Measurements from ENCODE around the gene CLSTN2. TPM values are rescaled to one million over a fixed set of nuclear protein-coding genes. Genes with fewer than 3 reads are reported as not detected.

CLSTN2 gene
- total and polyA plus RNA-seq, 2 of the 8 experiments (the other 6 are each of a cell fraction or from before 2014, with no cell fraction given), result 0.39 to 0.52 TPM

DNA sequence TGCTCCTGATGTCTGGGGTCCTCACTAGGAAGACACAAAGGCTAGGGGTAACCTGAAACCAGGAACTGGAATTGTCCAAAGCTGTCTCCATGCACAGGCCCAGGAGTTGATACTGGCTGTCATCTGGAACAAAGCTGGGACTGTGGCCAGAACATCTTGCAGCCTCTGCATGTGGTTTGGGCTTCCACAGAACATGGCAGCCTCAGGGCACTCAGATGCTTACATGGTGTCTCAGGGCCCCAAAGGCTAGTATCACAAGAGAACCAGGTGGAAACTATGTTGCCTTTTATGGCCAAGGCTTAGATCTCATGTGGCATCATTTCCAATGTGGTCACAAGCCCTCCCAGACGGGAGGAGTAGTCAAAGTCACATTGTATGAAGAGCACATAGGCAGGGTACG, 407.7 kb downstream of the CLSTN2 start:
- Histone ChIP-seq H3K4me3 (ENCODE audit: extremely low read depth in 1 of 4, insufficient read depth in 2 of 4, low read depth in 3 of 4, low read length in 4 of 4) (0 out of 8 replicates have a peak overlapping the region, but pooled peaks of 1 of the 4 experiments have one; percentile 4), H2BK12ac (ENCODE audit: low read depth, low read length) (peak overlapping the region; percentile 91), H3K9me3 (ENCODE audit: insufficient read depth in 2 of 2, low read depth in 1 of 2, low read length in 1 of 2) (no peaks in the 10 kb centered on the region), H2BK15ac (ENCODE audit: low read length) (no peak overlapping the region), H2AFZ (ENCODE audit: low read length) (no peak overlapping the region), H4K20me1 (replicated peaks in 1 of 2; ENCODE audit: control insufficient read depth in 1 of 2, insufficient read depth in 2 of 2, low read length in 2 of 2) (no peaks in the 10 kb centered on the region), H3K4me2 (ENCODE audit: insufficient read depth in 1 of 2, low read depth in 2 of 2, low read length in 2 of 2) (no peak overlapping the region), H4K5ac (ENCODE audit: insufficient read length, low read depth, low read length) (no peak overlapping the region), H3K18ac (ENCODE audit: extremely low read depth, low read length) (peak overlapping the region; percentile 53), H2BK20ac (ENCODE audit: low read length) (peak overlapping the region; percentile 82), H3K9ac (replicated peaks in 1 of 4; ENCODE audit: extremely low read depth in 1 of 4, low read depth in 3 of 4, low read length in 3 of 4) (no peak overlapping the region), H3K56ac (replicated peaks; ENCODE audit: insufficient read length, low read depth, low read length) (no peak overlapping the region), H4K91ac (replicated peaks; ENCODE audit: insufficient read length, low read length) (peak overlapping the region; percentile 86), H3K4ac (replicated peaks; ENCODE audit: insufficient read length, low read depth, low read length) (peak overlapping the region; percentile 20), H3K79me1 (ENCODE audit: low read depth, low read length) (no peaks in the 10 kb centered on the region), H4K8ac (ENCODE audit: extremely low read depth, insufficient read depth, low read length) (peak overlapping the region; percentile 17; the same call in 1 of the 2 replicates), H3K36me3 (ENCODE audit: control insufficient read depth in 2 of 4, insufficient read depth in 4 of 4, low read length in 3 of 4) (no peaks in the 10 kb centered on the region), H2BK5ac (ENCODE audit: low read depth, low read length) (peak overlapping the region; percentile 89; the same call in 1 of the 2 replicates), H3K23ac (ENCODE audit: insufficient read length) (no peak overlapping the region), H3K4me1 (replicated peaks in 1 of 4; ENCODE audit: control insufficient read depth in 3 of 4, insufficient read depth in 4 of 4, low read length in 3 of 4) (peaks cover 5 to 16% (median 15%) of the 10 kb centered on the region in 4 experiments), H3K27ac (ENCODE audit: low read depth, low read length) (peak overlapping the region; percentile 69; the same call in 1 of the 2 replicates), H2AK5ac (ENCODE audit: low read depth, low read length) (peak overlapping the region; percentile 66; the same call in 1 of the 2 replicates), H3K79me2 (ENCODE audit: control insufficient read depth in 1 of 2, insufficient read depth in 2 of 2, low read length in 2 of 2) (no peaks in the 10 kb centered on the region), H3K14ac (ENCODE audit: insufficient read length) (no peak overlapping the region), H3K27me3 (replicated peaks in 1 of 4; ENCODE audit: control insufficient read depth in 3 of 4, extremely low read depth in 1 of 4, insufficient read depth in 3 of 4, low read length in 3 of 4) (no peaks in the 10 kb centered on the region), H2BK120ac (replicated peaks; ENCODE audit: low read depth, low read length) (peak overlapping the region; percentile 80), H3K23me2 (ENCODE audit: low read depth, low read length) (no peaks in the 10 kb centered on the region)
- ChIA-PET POLR2A (ENCODE audit: partially characterized antibody) (interaction anchor here (0.6 kb wide), 1 partner anchor 189 kb away, joined by 3 read pairs; no protein-coding TSS in a partner anchor), CTCF (ENCODE audit: partially characterized antibody) (interaction anchor here (0.5 kb wide), 1 partner anchor 169 kb away, joined by 5 read pairs; no protein-coding TSS in a partner anchor)
- DNase-seq (ENCODE audit: low read depth in 1 of 2, low spot score in 2 of 2) (no peak), FAIRE-seq (peak; percentile 24)
- 96% methylated on average over 2 of the region's 2 CpGs; no CpG with 5 or more reads in 1 of the 2 experiments for WGBS, 2 experiments (ENCODE audit: extremely low coverage in 1 of 2, insufficient coverage in 1 of 2, insufficient read length in 1 of 2, insufficient replicate concordance in 2 of 2, low coverage in 1 of 2, low lambda C conversion rate in 2 of 2, missing lambda C conversion rate in 1 of 2)
- no peak for TF ChIP-seq MAFK (IDR thresholded peaks at IDR 0.05; ENCODE audit: low read depth, low read length)
- no peak for TF ChIP-seq EZH2 (IDR thresholded peaks at IDR 0.05; ENCODE audit: low read depth, low read length, severe bottlenecking)
- TF ChIP-seq SIN3A (conservative IDR thresholded peaks at IDR 0.05 in 1 of 2, IDR thresholded peaks at IDR 0.05 in 1 of 2; ENCODE audit: low read depth in 1 of 2, low read length in 2 of 2), result no peak
- no peak for TF ChIP-seq ASH2L (IDR thresholded peaks at IDR 0.05; ENCODE audit: low read length)
- TF ChIP-seq BACH1 (IDR thresholded peaks at IDR 0.05; ENCODE audit: low read length), result no peak
- no peak for TF ChIP-seq NRF1 (IDR thresholded peaks at IDR 0.05; ENCODE audit: low read depth, low read length)
- no peak for TF ChIP-seq BCL11A (IDR thresholded peaks at IDR 0.05; ENCODE audit: low read depth in 2 of 2, low read length in 2 of 2)
- no peak for TF ChIP-seq CHD2 (IDR thresholded peaks at IDR 0.05; ENCODE audit: low read length)
- no peak for TF ChIP-seq GTF2F1 (IDR thresholded peaks at IDR 0.05; ENCODE audit: borderline replicate concordance, low read depth, low read length)
- no peak for TF ChIP-seq CREB1 (IDR thresholded peaks at IDR 0.05)
- no peak for TF ChIP-seq SAP30 (IDR thresholded peaks at IDR 0.05; ENCODE audit: insufficient read depth, insufficient replicate concordance, low read length)
- TF ChIP-seq KDM5A (IDR thresholded peaks at IDR 0.05; ENCODE audit: low read length), result no peak
- no peak for TF ChIP-seq PHF8 (conservative IDR thresholded peaks at IDR 0.05; ENCODE audit: low read depth, low read length)
- no peak for TF ChIP-seq TEAD4 (IDR thresholded peaks at IDR 0.05; ENCODE audit: low read depth, low read length)

All from H1 (cell line).